HCT116 (cell line): Measurements from ENCODE around the gene CRTC1. TPM values are rescaled to one million over a fixed set of nuclear protein-coding genes. Genes with fewer than 3 reads are reported as not detected.

Source experiments
- ATAC-seq: fragments of 200-7000 bp; cut with Tn5 transposase; 2 replicates; pipeline ENCODE4 v1.9.1; 2020; ENCODE audit warnings: mild to moderate bottlenecking, moderate library complexity
- BruUV-seq: library from RNA; stranded (reverse); fragments of 400-500 nt; replicated peaks from 2 replicates; lab custom pipeline; 2021; lab: Mats Ljungman, UMichigan
- CTCF ChIA-PET: fragments of 300-600 bp; sonication (Branson Sonifier 250); formaldehyde crosslinking; loops from one replicate; lab custom pipeline; 2021; ENCODE audit warnings: antibody characterized with exemption; lab: Charles Lee
- POLR2A ChIA-PET: fragments of 300-600, 350-600 bp; sonication (Branson Sonifier 250); formaldehyde crosslinking; loops from one replicate; lab custom pipeline; 2021; ENCODE audit warnings: antibody characterized with exemption; lab: Charles Lee
- RAD21 ChIA-PET, 2 experiments: fragments of 300-600 bp; sonication (Branson Sonifier 250); formaldehyde crosslinking; loops; one replicate each; lab custom pipeline; 2023; ENCODE audit warnings: low total read pairs in 2 of 2; ENCODE audit not compliant: uncharacterized antibody in 2 of 2, unreplicated experiment in 2 of 2, low non-redundant PET in 1 of 2; lab: Charles Lee
- DNase-seq: peaks from one replicate; pipeline ENCODE4 v3.0.0-alpha.2; 2010; ENCODE audit warnings: low read depth, low spot score
- H2AFZ ChIP-seq: fragments of 200-600 bp; shearing (Covaris generic), sonication (generic); 2 replicates; pipeline ENCODE4 v1.6.1; 2017; ENCODE audit warnings: low read depth, mixed run types, mixed read lengths, antibody characterized with exemption, low read length; ENCODE audit not compliant: poor library complexity, severe bottlenecking
- H3K27ac ChIP-seq: 2 replicates; pipeline ENCODE4 v1.5.1; 2012; ENCODE audit warnings: low read depth, low read length
- H3K27me3 ChIP-seq: fragments of 200-600 bp; sonication (generic); 2 replicates; pipeline ENCODE4 v1.6.1; 2016; ENCODE audit warnings: mixed run types, low read length, mixed read lengths; ENCODE audit not compliant: insufficient read depth
- H3K36me3 ChIP-seq, 2 experiments: fragments of 200-500 bp in 1 of 2; fragments of 200-600 bp in 1 of 2; sonication (Bioruptor generic) in 1 of 2; sonication (generic) in 1 of 2; 2 replicates each; pipeline versions ENCODE4 v1.5.1 to v1.6.1; 2014 to 2016; ENCODE audit warnings: low read length in 2 of 2, inconsistent platforms in 1 of 2, mixed read lengths in 1 of 2, mixed run types in 1 of 2; ENCODE audit not compliant: insufficient read depth in 2 of 2, control insufficient read depth in 1 of 2
- H3K4me1 ChIP-seq, 2 experiments: fragments of 200-600 bp in 1 of 2; sonication (generic) in 1 of 2; 2 replicates each; pipeline versions ENCODE4 v1.5.1 to v1.6.1; 2012 to 2017; ENCODE audit warnings: low read length in 2 of 2, inconsistent platforms in 1 of 2, mild to moderate bottlenecking in 1 of 2, mixed read lengths in 1 of 2, mixed run types in 1 of 2, moderate library complexity in 1 of 2; ENCODE audit not compliant: insufficient read depth in 2 of 2, control insufficient read depth in 1 of 2
- H3K4me2 ChIP-seq: fragments of 200-600 bp; sonication (generic); 2 replicates; pipeline ENCODE4 v1.6.1; 2017; ENCODE audit warnings: mixed run types, low read length, mixed read lengths
- H3K4me3 ChIP-seq, 2 experiments: fragments of 200-600 bp in 1 of 2; sonication (generic) in 1 of 2; replicated peaks in 1 of 2; 2 replicates each; pipeline ENCODE4 v1.5.1; 2011 to 2016; ENCODE audit warnings: low read length in 2 of 2, control low read depth in 1 of 2, low read depth in 1 of 2, mild to moderate bottlenecking in 1 of 2, mixed read lengths in 1 of 2, mixed run types in 1 of 2
- H3K79me2 ChIP-seq: fragments of 200-600 bp; sonication (generic); 2 replicates; pipeline ENCODE4 v1.6.1; 2017; ENCODE audit warnings: mild to moderate bottlenecking, mixed run types, low read length, moderate library complexity, mixed read lengths; ENCODE audit not compliant: insufficient read depth
- H3K9ac ChIP-seq: fragments of 200-600 bp; sonication (generic); 2 replicates; pipeline ENCODE4 v1.6.1; 2016; ENCODE audit warnings: low read length, mixed read lengths
- H3K9me2 ChIP-seq: fragments of 200-600 bp; sonication (generic), shearing (Covaris generic); 2 replicates; pipeline ENCODE4 v1.6.1; 2017; ENCODE audit warnings: mixed run types, mild to moderate bottlenecking, moderate library complexity; ENCODE audit not compliant: insufficient read depth
- H3K9me3 ChIP-seq, 2 experiments: fragments of 200-500 bp in 1 of 2; fragments of 200-600 bp in 1 of 2; sonication (Bioruptor generic) in 1 of 2; sonication (generic) in 1 of 2; 2 replicates each; pipeline ENCODE4 v1.6.1; 2014 to 2017; ENCODE audit warnings: low read length in 2 of 2, mixed read lengths in 2 of 2, inconsistent platforms in 1 of 2, low read depth in 1 of 2, mild to moderate bottlenecking in 1 of 2, mixed run types in 1 of 2, moderate library complexity in 1 of 2; ENCODE audit not compliant: control insufficient read depth in 1 of 2, insufficient read depth in 1 of 2
- H4K20me1 ChIP-seq: fragments of 200-600 bp; sonication (generic), shearing (Covaris generic); 2 replicates; pipeline ENCODE4 v1.6.1; 2017; ENCODE audit warnings: mixed run types, mild to moderate bottlenecking, moderate library complexity; ENCODE audit not compliant: insufficient read depth
- CBX3 ChIP-seq: IDR thresholded peaks from 2 replicates; pipeline ENCODE4 v1.6.1; 2012; ENCODE audit warnings: low read depth
- CEBPB ChIP-seq: IDR thresholded peaks from 2 replicates; pipeline ENCODE4 v1.6.1; 2012; ENCODE audit warnings: low read depth
- EGR1 ChIP-seq: IDR thresholded peaks from 2 replicates; pipeline ENCODE4 v1.6.1; 2012; ENCODE audit warnings: low read depth
- ELF1 ChIP-seq: IDR thresholded peaks from 2 replicates; pipeline ENCODE4 v1.6.1; 2012; ENCODE audit warnings: low read depth, borderline replicate concordance
- REST ChIP-seq: IDR thresholded peaks from 2 replicates; pipeline ENCODE4 v1.6.1; 2012; ENCODE audit warnings: low read depth
- SP1 ChIP-seq: IDR thresholded peaks from 2 replicates; pipeline ENCODE4 v1.6.1; 2012; ENCODE audit warnings: low read depth
- SRF ChIP-seq: IDR thresholded peaks from 2 replicates; pipeline ENCODE4 v1.6.1; 2012; ENCODE audit warnings: low read depth
- TCF7L2 ChIP-seq: IDR thresholded peaks from 2 replicates; pipeline ENCODE4 v1.7.0; 2011; ENCODE audit warnings: borderline replicate concordance, inconsistent platforms; ENCODE audit not compliant: insufficient read depth, insufficient read length; ENCODE audit errors: extremely low read depth
- ZBTB33 ChIP-seq: IDR thresholded peaks from 2 replicates; pipeline ENCODE4 v1.6.1; 2011; ENCODE audit warnings: mild to moderate bottlenecking, low read length, moderate library complexity; ENCODE audit not compliant: insufficient replicate concordance; ENCODE audit errors: extremely low read depth
- intact Hi-C: fragments of 100-400 bp; cut with micrococcal nuclease; formaldehyde crosslinking; loops from 2 replicates; pipeline ENCODE4 v1.10.0; 2022
- total RNA-seq: library from RNA; stranded (reverse); gene quantifications from one replicate; pipeline ENCODE4 v1.2.1, GENCODE V29; 2021; ENCODE audit not compliant: unreplicated experiment
- TF ChIP-seq, protein P1 (sequence below): IDR thresholded peaks from 2 replicates; pipeline ENCODE4 v1.6.1; 2012

The CRTC1 gene
- total RNA-seq, 1 experiment from 2014 or later: 14.9 TPM

DNA sequence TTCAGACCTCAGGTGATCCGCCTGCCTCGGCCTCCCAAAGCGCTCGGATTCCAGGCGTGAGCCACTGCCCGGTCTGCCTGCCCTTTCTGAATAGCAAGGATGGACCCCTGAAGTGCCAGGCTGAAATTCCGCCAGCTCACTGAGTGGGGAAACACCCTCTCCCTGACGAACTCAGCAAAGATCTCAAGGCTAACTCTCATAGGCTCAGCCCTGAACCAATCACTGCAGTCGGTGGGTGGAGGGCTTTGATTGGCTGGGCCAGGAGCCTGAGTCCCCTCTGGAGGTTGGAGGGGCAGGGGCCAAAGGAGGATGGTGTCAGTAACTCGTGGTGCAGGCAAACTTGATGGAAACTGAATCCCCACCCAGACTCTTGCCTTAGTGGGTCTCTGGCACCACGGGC is 118.9 kb downstream of the CRTC1 start:
- H3K4me1 ChIP-seq: no peaks in the 10 kb centered on the region
- BruUV-seq: no TSS peak
- no peaks in the 10 kb centered on the region for H4K20me1 ChIP-seq
- ChIA-PET CTCF (no interaction called here), POLR2A (no interaction called here), RAD21 (no interaction called here)
- DNase-seq: no peak
- H3K9ac ChIP-seq: no peak overlapping the region
- no peak overlapping the region for H3K4me2 ChIP-seq
- H3K27ac ChIP-seq: no peak overlapping the region
- intact Hi-C loops: no loop called here
- H3K27me3 ChIP-seq: 0 out of 2 replicates have a peak, but pooled peaks cover 3% of the 10 kb centered on the region
- H2AFZ ChIP-seq: no peak overlapping the region
- H3K4me3 ChIP-seq: no peak overlapping the region
- no peaks in the 10 kb centered on the region for H3K36me3 ChIP-seq
- no peaks in the 10 kb centered on the region for H3K9me3 ChIP-seq
- TF ChIP-seq ZBTB33: no peak
- no peak for TF ChIP-seq REST
- no peak for TF ChIP-seq CBX3
- TF ChIP-seq SP1: no peak
- TF ChIP-seq, protein P1, sequence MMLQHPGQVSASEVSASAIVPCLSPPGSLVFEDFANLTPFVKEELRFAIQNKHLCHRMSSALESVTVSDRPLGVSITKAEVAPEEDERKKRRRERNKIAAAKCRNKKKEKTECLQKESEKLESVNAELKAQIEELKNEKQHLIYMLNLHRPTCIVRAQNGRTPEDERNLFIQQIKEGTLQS: no peak
- TF ChIP-seq ELF1: no peak
- TF ChIP-seq EGR1: no peak
- no peak for TF ChIP-seq SRF
- TF ChIP-seq TCF7L2: no peak
- TF ChIP-seq CEBPB: no peak
- peak; percentile 72 for ATAC-seq
- H3K79me2 ChIP-seq: no peaks in the 10 kb centered on the region
- H3K9me2 ChIP-seq: no peaks in the 10 kb centered on the region
